ENCODE data around the gene CHSY1. TPM values are rescaled to one million over a fixed set of nuclear protein-coding genes. Genes with fewer than 3 reads are reported as not detected.

Gene CHSY1
- total and polyA plus RNA-seq, 9 donors = 23.0 to 69.9 (median 33.0) TPM

GRCh38 chr15:101213570-101213969, 38.3 kb downstream of the CHSY1 start:
- Histone ChIP-seq H3K27ac (no peak overlapping the region), H3K4me1 (ENCODE audit: insufficient read depth) (peaks cover 3% of the 10 kb centered on the region), H3K9me3 (no peaks in the 10 kb centered on the region), H3K36me3 (no peaks in the 10 kb centered on the region), H3K27me3 (no peaks in the 10 kb centered on the region), H3K4me3 (no peak overlapping the region)
- intact Hi-C loops (cut with DNase I) = no loop called here
- DNase-seq = no peak
- 62 to 73% (median 65%) methylated on average over 5 of the region's 5 CpGs for WGBS, 3 donors
- TF ChIP-seq CTCF (IDR thresholded peaks at IDR 0.05) = no peak
- no peak for TF ChIP-seq POLR2A (IDR thresholded peaks at IDR 0.05)
- no peak for TF ChIP-seq EP300 (IDR thresholded peaks at IDR 0.05)

- intact Hi-C loops (cut with DNase I) = no loop called here
- Histone ChIP-seq H3K27ac (no peak overlapping the region), H3K9me3 (no peaks in the 10 kb centered on the region), H3K36me3 (no peaks in the 10 kb centered on the region), H3K4me3 (no peak overlapping the region), H3K4me1 (ENCODE audit: insufficient read depth) (peaks cover 7% of the 10 kb centered on the region), H3K27me3 (no peaks in the 10 kb centered on the region)
- TF ChIP-seq EP300 (IDR thresholded peaks at IDR 0.05) = no peak
- TF ChIP-seq CTCF (IDR thresholded peaks at IDR 0.05) = no peak
- TF ChIP-seq POLR2A (IDR thresholded peaks at IDR 0.05) = no peak
- no peak for DNase-seq
- WGBS, 3 donors = 19 to 37% (median 22%) methylated on average over 3 of the region's 3 CpGs
Observed at GRCh38 chr15:101213147-101213546, 38.7 kb downstream of the CHSY1 start.

GRCh38 chr15:101211897-101212296, 40.0 kb downstream of the CHSY1 start:
- Histone ChIP-seq H3K4me3 (no peak overlapping the region), H3K27ac (no peak overlapping the region), H3K27me3 (no peaks in the 10 kb centered on the region), H3K4me1 (ENCODE audit: insufficient read depth) (peaks cover 9% of the 10 kb centered on the region), H3K36me3 (no peaks in the 10 kb centered on the region), H3K9me3 (no peaks in the 10 kb centered on the region)
- WGBS, 3 donors = 62 to 84% (median 63%) methylated on average over 4 of the region's 4 CpGs
- intact Hi-C loops (cut with DNase I) = no loop called here
- DNase-seq = no peak
- no peak for TF ChIP-seq EP300 (IDR thresholded peaks at IDR 0.05)
- TF ChIP-seq CTCF (IDR thresholded peaks at IDR 0.05) = no peak
- TF ChIP-seq POLR2A (IDR thresholded peaks at IDR 0.05) = no peak

GRCh38 chr15:101210466-101210865, 41.4 kb downstream of the CHSY1 start:
- DNase-seq = no peak
- intact Hi-C loops (cut with DNase I) = no loop called here
- Histone ChIP-seq H3K27me3 (no peaks in the 10 kb centered on the region), H3K36me3 (no peaks in the 10 kb centered on the region), H3K4me1 (ENCODE audit: insufficient read depth) (peaks cover 15% of the 10 kb centered on the region), H3K27ac (no peak overlapping the region), H3K4me3 (no peak overlapping the region), H3K9me3 (no peaks in the 10 kb centered on the region)
- WGBS, 3 donors = 36 to 42% (median 42%) methylated on average over 2 of the region's 2 CpGs
- TF ChIP-seq CTCF (IDR thresholded peaks at IDR 0.05) (no peak), POLR2A (IDR thresholded peaks at IDR 0.05) (no peak), EP300 (IDR thresholded peaks at IDR 0.05) (no peak)

- H3K4me1 ChIP-seq (ENCODE audit: insufficient read depth) = peaks cover 16% of the 10 kb centered on the region
Observed at GRCh38 chr15:101210058-101210457, 41.8 kb downstream of the CHSY1 start.

More at GRCh38 chr15:101210058-101210457, 41.8 kb downstream of the CHSY1 start:
- intact Hi-C loops (cut with DNase I) = no loop called here
- 11 to 19% (median 14%) methylated on average over 1 of the region's 1 CpG for WGBS, 3 donors
- TF ChIP-seq CTCF (IDR thresholded peaks at IDR 0.05) = no peak
- TF ChIP-seq EP300 (IDR thresholded peaks at IDR 0.05) = no peak
- TF ChIP-seq POLR2A (IDR thresholded peaks at IDR 0.05) = no peak
- Histone ChIP-seq H3K9me3 (no peaks in the 10 kb centered on the region), H3K27me3 (no peaks in the 10 kb centered on the region), H3K27ac (no peak overlapping the region), H3K4me3 (no peak overlapping the region), H3K36me3 (no peaks in the 10 kb centered on the region)
- DNase-seq = no peak
